B cell (primary cell): ENCODE results near the gene UTY. TPM values are rescaled to one million over a fixed set of nuclear protein-coding genes. Genes with fewer than 3 reads are reported as not detected.
A peak's percentile ranks its signal among the peaks of the same experiment; 100 is the strongest.

ENCODE experiments used
- ATAC-seq: fragments of 200-7000 bp; cut with Tn5 transposase; one replicate; pipeline ENCODE4 v1.10.0; 2021; ENCODE audit warnings: low read depth, mild to moderate bottlenecking, moderate number of reproducible peaks, moderate library complexity
- CTCF ChIA-PET: fragments of 350-600 bp; sonication (Branson Sonifier 250); formaldehyde crosslinking; loops from one replicate; lab custom pipeline; 2021; ENCODE audit warnings: antibody characterized with exemption, inconsistent platforms; lab: Charles Lee
- POLR2A ChIA-PET: fragments of 350-600 bp; sonication (Branson Sonifier 250); formaldehyde crosslinking; loops from one replicate; lab custom pipeline; 2021; ENCODE audit warnings: antibody characterized with exemption; lab: Charles Lee
- DNase-seq: peaks from one replicate; pipeline ENCODE4 v3.0.0; 2013
- H2AFZ ChIP-seq: 2 replicates; pipeline ENCODE4 v1.6.1; 2012; ENCODE audit warnings: mild to moderate bottlenecking, low read depth, low read length; ENCODE audit not compliant: insufficient read depth, poor library complexity, severe bottlenecking
- H3K27ac ChIP-seq, 2 donors: 1 replicate in 1 of 2; 2 replicates in 1 of 2; pipeline ENCODE4 v1.5.1; 2012 to 2013; ENCODE audit warnings: low read length in 2 of 2, mild to moderate bottlenecking in 2 of 2, moderate library complexity in 1 of 2
- H3K27me3 ChIP-seq, 4 experiments: fragments of 200-600 bp in 1 of 4; sonication (generic) in 1 of 4; replicated peaks in 1 of 4; 1 replicate in 2 of 4; 2 replicates in 2 of 4; pipeline versions ENCODE4 v1.6.1 to v1.7.0; 2013 to 2016; ENCODE audit warnings: low read length in 3 of 4, mild to moderate bottlenecking in 2 of 4, mixed read lengths in 1 of 4, moderate library complexity in 1 of 4; ENCODE audit not compliant: insufficient read depth in 4 of 4, control insufficient read depth in 3 of 4; ENCODE audit errors: control extremely low read depth in 1 of 4
- H3K36me3 ChIP-seq, 2 experiments: replicated peaks in 1 of 2; 1 replicate in 1 of 2; 2 replicates in 1 of 2; pipeline versions ENCODE4 v1.6.1 to v1.7.1; 2013; ENCODE audit warnings: low read length in 1 of 2; ENCODE audit not compliant: insufficient read depth in 2 of 2, control insufficient read depth in 1 of 2; ENCODE audit errors: control extremely low read depth in 1 of 2, extremely low read depth in 1 of 2
- H3K4me1 ChIP-seq, 2 donors: fragments of 200-600 bp in 1 of 2; sonication (generic) in 1 of 2; 1 replicate in 1 of 2; 2 replicates in 1 of 2; pipeline versions ENCODE4 v1.5.1 to v1.6.1; 2013 to 2017; ENCODE audit warnings: low read length in 2 of 2; ENCODE audit not compliant: control insufficient read depth in 2 of 2, insufficient read depth in 2 of 2
- H3K4me2 ChIP-seq: replicated peaks from 2 replicates; pipeline ENCODE3; 2012; ENCODE audit warnings: mild to moderate bottlenecking, low read depth, low read length; ENCODE audit not compliant: poor library complexity, severe bottlenecking
- H3K4me3 ChIP-seq, 5 experiments: fragments of 200-600 bp in 1 of 5; sonication (generic) in 1 of 5; 1 replicate in 3 of 5; 2 replicates in 2 of 5; pipeline versions ENCODE4 v1.5.1 to v1.7.0; 2011 to 2016; ENCODE audit warnings: low read length in 4 of 5, mild to moderate bottlenecking in 4 of 5, low read depth in 2 of 5, control low read depth in 1 of 5, moderate library complexity in 1 of 5; ENCODE audit not compliant: insufficient read depth in 1 of 5; ENCODE audit errors: control extremely low read depth in 1 of 5, extremely low read depth in 1 of 5
- H3K79me2 ChIP-seq: fragments of 200-600 bp; sonication (generic); one replicate; pipeline ENCODE4 v1.6.0; 2016; ENCODE audit warnings: low read length; ENCODE audit not compliant: control insufficient read depth, insufficient read depth
- H3K9ac ChIP-seq: fragments of 200-600 bp; sonication (generic); 2 replicates; pipeline ENCODE4 v1.6.1; 2017; ENCODE audit warnings: mild to moderate bottlenecking, low read length, moderate library complexity
- H3K9me3 ChIP-seq, 3 donors: one replicate each; pipeline versions ENCODE4 v1.6.1 to v1.7.1; 2013; ENCODE audit warnings: low read length in 2 of 3; ENCODE audit not compliant: control insufficient read depth in 2 of 3, insufficient read depth in 1 of 3; ENCODE audit errors: control extremely low read depth in 1 of 3
- H4K20me1 ChIP-seq: 2 replicates; pipeline ENCODE4 v1.6.0; 2012; ENCODE audit warnings: mild to moderate bottlenecking, low read length; ENCODE audit not compliant: insufficient read depth, control insufficient read depth, poor library complexity, severe bottlenecking
- H3K27ac Mint-ChIP-seq: one replicate; pipeline ENCODE4 v1.8.0; 2021; ENCODE audit warnings: mixed read lengths
- H3K27me3 Mint-ChIP-seq: one replicate; pipeline ENCODE4 v1.8.0; 2021; ENCODE audit warnings: mixed read lengths
- H3K4me1 Mint-ChIP-seq: one replicate; pipeline ENCODE4 v1.8.0; 2021; ENCODE audit warnings: mixed read lengths
- H3K4me3 Mint-ChIP-seq: one replicate; pipeline ENCODE4 v1.8.0; 2021; ENCODE audit warnings: mixed read lengths
- H3K9me3 Mint-ChIP-seq: one replicate; pipeline ENCODE4 v1.8.0; 2022; ENCODE audit warnings: mixed read lengths; ENCODE audit not compliant: insufficient read depth
- EZH2 ChIP-seq: IDR thresholded peaks from 2 replicates; pipeline ENCODE4 v1.6.1; 2012; ENCODE audit warnings: borderline replicate concordance, low read depth, mild to moderate bottlenecking, moderate library complexity, low read length; ENCODE audit not compliant: insufficient read depth, poor library complexity, severe bottlenecking
- WGBS: methylation state at CpG from one replicate; pipeline ENCODE4 v1.1.5; 2013; ENCODE audit warnings: missing lambda C conversion rate; ENCODE audit not compliant: insufficient coverage; 5-methylcytosine and 5-hydroxymethylcytosine counted together
- intact Hi-C: fragments of 100-400 bp; cut with micrococcal nuclease; formaldehyde crosslinking; loops from one replicate; pipeline ENCODE4 v1.10.0; 2022
- polyA plus RNA-seq: library from polyadenylated mRNA; depleted of rRNA; stranded (reverse); fragments of >200 nt; gene quantifications from 2 replicates; pipeline ENCODE4 v1.2.3, GENCODE V29; 2012
- total RNA-seq, 2 donors: library from RNA; stranded (reverse); fragments of 120-200 nt in 1 of 2; gene quantifications; 1 replicate in 1 of 2; 2 replicates in 1 of 2; pipeline versions ENCODE4 v1.2.3 to v1.2.4, GENCODE V29; 2013 to 2022
- TF ChIP-seq, protein P1 (sequence below): fragments of 200-600 bp; IDR thresholded peaks from one replicate; pipeline ENCODE4 v1.8.0; 2022; ENCODE audit warnings: antibody characterized with exemption, mild to moderate bottlenecking

UTY gene
- total and polyA plus RNA-seq, 2 donors (not counting 1 experiment from before 2014, with no cell fraction given): 112 TPM; not detected in 1

DNA sequence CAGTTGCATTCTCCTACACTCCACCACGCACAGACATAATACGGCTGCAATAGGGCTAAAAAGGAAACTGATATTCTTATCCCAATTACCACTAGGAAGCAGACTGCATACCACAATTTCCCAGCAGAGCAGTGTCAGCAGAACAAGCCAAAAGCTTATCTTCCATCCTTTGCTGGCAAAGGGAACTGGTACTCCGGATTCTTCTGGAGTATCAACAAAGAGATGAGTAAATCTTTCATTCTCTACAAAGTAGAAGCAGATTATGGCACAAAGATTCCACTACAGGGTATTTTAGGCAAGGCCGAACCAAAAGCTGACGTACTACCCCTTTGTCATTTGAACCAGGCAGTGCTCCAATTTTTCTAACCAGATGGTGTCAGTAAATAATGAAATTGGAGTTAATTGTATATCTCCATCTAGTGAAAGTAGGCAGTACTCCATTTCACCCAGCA, 56.5 kb downstream of the UTY start:
- H4K20me1 ChIP-seq: no peaks in the 10 kb centered on the region
- H3K4me2 ChIP-seq: no peak overlapping the region
- peaks cover 0 to 10% of the 10 kb centered on the region in 2 experiments for H3K36me3 ChIP-seq
- WGBS: no CpG with 5 or more reads among the region's 5 CpGs
- DNase-seq: no peak
- ATAC-seq: no peak
- ChIA-PET CTCF (no interaction called here), POLR2A (no interaction called here)
- H3K27me3 Mint-ChIP-seq: no peaks in the 10 kb centered on the region
- H3K27ac Mint-ChIP-seq: no peak overlapping the region
- H3K9ac ChIP-seq: no peak overlapping the region
- no peak overlapping the region for H3K4me3 Mint-ChIP-seq
- peaks cover 4% of the 10 kb centered on the region for H3K9me3 Mint-ChIP-seq
- H3K79me2 ChIP-seq: no peaks in the 10 kb centered on the region
- H3K4me1 ChIP-seq: peaks cover 0 to 27% of the 10 kb centered on the region in 2 donors
- intact Hi-C loops: no loop called here
- H3K4me1 Mint-ChIP-seq: peaks cover 60% of the 10 kb centered on the region
- no peak for TF ChIP-seq EZH2
- TF ChIP-seq, protein P1, sequence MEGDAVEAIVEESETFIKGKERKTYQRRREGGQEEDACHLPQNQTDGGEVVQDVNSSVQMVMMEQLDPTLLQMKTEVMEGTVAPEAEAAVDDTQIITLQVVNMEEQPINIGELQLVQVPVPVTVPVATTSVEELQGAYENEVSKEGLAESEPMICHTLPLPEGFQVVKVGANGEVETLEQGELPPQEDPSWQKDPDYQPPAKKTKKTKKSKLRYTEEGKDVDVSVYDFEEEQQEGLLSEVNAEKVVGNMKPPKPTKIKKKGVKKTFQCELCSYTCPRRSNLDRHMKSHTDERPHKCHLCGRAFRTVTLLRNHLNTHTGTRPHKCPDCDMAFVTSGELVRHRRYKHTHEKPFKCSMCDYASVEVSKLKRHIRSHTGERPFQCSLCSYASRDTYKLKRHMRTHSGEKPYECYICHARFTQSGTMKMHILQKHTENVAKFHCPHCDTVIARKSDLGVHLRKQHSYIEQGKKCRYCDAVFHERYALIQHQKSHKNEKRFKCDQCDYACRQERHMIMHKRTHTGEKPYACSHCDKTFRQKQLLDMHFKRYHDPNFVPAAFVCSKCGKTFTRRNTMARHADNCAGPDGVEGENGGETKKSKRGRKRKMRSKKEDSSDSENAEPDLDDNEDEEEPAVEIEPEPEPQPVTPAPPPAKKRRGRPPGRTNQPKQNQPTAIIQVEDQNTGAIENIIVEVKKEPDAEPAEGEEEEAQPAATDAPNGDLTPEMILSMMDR: no peak
- peaks cover 0 to 1% (median 0%) of the 10 kb centered on the region in 3 donors for H3K9me3 ChIP-seq
- H3K27me3 ChIP-seq: no peaks in the 10 kb centered on the region
- no peak overlapping the region for H3K27ac ChIP-seq
- no peak overlapping the region for H3K4me3 ChIP-seq
- H2AFZ ChIP-seq: no peak overlapping the region

DNA sequence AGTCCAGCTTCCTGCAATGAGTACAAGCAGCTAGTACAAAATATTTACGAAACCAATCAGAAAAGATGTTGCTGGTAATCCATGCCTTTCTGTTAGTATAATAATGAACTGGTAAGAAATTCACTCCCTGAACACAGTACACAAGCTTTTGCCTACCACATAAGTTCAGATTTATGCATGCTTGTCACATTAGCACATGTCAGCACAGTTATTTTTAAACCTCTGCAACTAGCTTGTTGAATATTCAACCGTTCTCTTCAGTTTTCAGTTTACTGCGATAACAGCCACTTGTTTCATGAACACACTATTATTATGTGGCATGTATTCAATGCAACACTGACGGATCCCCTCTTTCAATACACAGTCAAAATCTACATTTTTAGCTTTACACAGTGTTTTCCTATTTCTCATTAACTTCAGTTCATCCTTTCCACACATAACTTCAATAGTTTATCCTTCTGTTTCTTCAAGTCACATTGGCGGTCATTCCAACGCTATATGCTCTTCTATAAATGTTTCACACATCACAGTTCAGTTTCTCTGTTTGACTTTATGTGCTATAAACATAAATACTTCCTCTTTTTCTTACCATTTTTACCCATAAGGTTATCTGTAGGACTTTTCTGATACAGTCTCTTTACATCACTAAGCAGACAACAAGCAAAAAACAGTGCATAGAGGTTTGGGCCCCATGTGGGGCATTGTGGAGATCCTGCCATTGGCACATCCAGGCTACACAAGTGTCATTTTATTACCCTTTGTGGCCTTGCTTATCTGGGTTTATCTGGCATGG, 62.8 kb downstream of the UTY start:
- Mint-ChIP-seq H3K9me3 (no peaks in the 10 kb centered on the region), H3K4me3 (peak overlapping the region; percentile 70), H3K27me3 (no peaks in the 10 kb centered on the region), H3K27ac (peak overlapping the region; percentile 62), H3K4me1 (peaks cover 50% of the 10 kb centered on the region)
- CTCF ChIA-PET: interaction anchor here (0.8 kb wide), 1 partner anchor 74 kb away, joined by 3 read pairs; no protein-coding TSS in a partner anchor
- H3K36me3 ChIP-seq: no peaks in the 10 kb centered on the region
- POLR2A ChIA-PET: no interaction called here
- ATAC-seq (peak; percentile 41), DNase-seq (peak; percentile 31)
- TF ChIP-seq, protein P1: no peak
- TF ChIP-seq EZH2: no peak
- H2AFZ ChIP-seq: no peak overlapping the region
- no peaks in the 10 kb centered on the region for H3K9me3 ChIP-seq
- H4K20me1 ChIP-seq: no peaks in the 10 kb centered on the region
- no peak overlapping the region for H3K4me2 ChIP-seq
- no peaks in the 10 kb centered on the region for H3K27me3 ChIP-seq
- no peaks in the 10 kb centered on the region for H3K79me2 ChIP-seq
- no peak overlapping the region for H3K4me3 ChIP-seq
- H3K4me1 ChIP-seq: peaks cover 0 to 36% of the 10 kb centered on the region in 2 donors
- H3K27ac ChIP-seq: peak overlapping the region in 1 of 2 donors; percentile 18
- H3K9ac ChIP-seq: no peak overlapping the region
- WGBS: 33% methylated on average over 1 of the region's 6 CpGs
- intact Hi-C loops: loop anchor here (5.0 kb wide), 1 partner anchor 45 kb away; no protein-coding TSS in a partner anchor
